GM10266 (cell line): ENCODE results near the gene TMEM132A.
A peak's percentile ranks its signal among the peaks of the same experiment; 100 is the strongest.

Source experiments
- DNase-seq: peaks from one replicate; pipeline ENCODE4 v3.0.0; 2012; ENCODE audit errors: extremely low spot score
- CTCF ChIP-seq: IDR thresholded peaks from 2 replicates; pipeline ENCODE4 v1.5.1; 2012; ENCODE audit warnings: mild to moderate bottlenecking, low read depth; ENCODE audit not compliant: control insufficient read depth, insufficient read depth; ENCODE audit errors: missing control alignments

TMEM132A gene

DNA sequence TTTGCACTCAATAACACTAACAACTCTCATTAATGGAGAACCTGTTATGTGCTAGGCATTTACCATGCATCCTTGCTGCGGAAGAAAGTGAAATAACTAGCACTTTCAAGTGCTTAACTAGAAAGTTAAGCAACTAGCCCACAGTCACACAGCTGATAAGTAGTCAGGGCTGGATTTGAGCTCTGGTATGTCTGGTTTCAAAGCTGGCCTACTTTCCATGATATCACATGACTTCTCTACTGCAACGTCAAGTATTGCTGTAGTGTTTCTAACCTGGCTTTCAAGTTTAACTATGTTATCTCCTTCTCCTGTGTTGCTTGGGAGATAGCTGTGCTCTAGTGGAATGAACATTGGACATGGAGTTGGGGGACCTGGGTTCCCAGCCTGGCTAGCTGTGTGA is 15.6 kb downstream of the TMEM132A start:
- no peak for TF ChIP-seq CTCF
- no peak for DNase-seq

- no peak for DNase-seq
- no peak for TF ChIP-seq CTCF
Measured at GRCh38 chr11:60941371-60942119, 17.3 kb downstream of the TMEM132A start.

GRCh38 chr11:60942219-60942618 is 18.0 kb downstream of the TMEM132A start:
- no peak for TF ChIP-seq CTCF
- no peak for DNase-seq

DNA sequence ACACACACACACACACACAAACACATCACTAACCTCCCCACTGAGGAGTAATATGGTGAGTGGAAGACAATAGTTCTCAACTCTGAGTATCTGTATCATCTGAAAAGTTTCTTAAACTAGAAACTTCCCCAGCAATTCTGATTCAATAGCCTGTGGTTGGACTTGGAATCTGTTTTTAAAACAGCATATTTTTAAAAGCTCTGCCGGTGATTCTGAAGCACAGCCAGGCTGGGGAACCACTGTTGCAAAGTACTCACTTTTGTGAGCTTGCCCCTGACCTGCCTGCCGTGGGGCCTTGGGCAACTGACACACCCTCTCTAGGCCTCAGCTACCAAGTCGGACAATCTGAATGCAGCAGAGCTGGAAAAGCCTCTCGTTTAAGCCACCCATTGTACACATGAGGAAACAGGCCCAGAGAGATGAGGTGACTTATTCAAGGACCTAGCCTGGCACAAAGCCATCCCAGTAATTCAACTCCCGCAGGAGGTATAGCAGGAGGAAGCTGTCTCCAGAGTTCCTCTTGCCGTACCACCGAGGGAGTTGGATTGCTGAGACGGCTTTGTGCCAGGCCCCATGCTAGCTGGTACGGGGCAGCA is 18.8 kb downstream of the TMEM132A start:
- TF ChIP-seq CTCF: no peak
- DNase-seq: no peak

DNA sequence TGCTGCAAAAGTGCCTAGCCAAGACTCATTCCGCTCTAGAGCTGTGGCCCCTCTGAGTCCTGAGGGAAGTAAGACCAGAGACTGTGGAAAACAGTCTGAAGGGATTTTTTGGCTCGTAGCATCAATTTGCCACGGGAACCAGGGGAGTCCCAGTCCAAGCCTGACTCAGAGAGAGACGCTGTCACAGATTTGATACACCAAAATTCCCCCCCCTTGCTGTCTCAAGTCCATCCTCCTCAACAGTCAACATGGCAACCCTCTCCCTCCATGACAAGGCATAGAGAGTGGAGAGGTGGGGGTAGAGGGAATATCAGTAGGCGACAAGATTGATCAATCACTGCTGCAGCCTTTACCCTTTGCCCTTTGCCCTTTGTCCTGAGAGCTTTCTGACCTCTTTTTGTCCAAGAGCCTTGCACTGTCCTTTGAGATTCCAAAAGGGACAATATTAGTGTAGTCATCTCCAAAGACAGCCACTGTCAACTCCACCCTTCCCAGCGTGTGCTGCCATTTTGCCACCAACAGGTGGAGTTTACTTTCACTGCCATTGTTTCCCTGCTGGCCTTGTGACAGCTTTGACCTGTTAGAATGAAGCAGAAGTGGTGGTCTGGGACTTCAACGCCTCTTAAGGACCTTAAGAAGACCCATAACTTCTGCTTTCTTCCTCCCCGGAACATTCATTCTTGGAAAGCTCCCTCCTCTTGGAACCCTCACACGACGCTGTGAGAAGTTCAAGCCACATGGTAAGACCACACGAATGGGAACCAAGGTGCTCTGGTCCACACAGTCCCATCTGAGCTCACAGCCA is 20.4 kb downstream of the TMEM132A start:
- TF ChIP-seq CTCF: peak; percentile 21

DNA sequence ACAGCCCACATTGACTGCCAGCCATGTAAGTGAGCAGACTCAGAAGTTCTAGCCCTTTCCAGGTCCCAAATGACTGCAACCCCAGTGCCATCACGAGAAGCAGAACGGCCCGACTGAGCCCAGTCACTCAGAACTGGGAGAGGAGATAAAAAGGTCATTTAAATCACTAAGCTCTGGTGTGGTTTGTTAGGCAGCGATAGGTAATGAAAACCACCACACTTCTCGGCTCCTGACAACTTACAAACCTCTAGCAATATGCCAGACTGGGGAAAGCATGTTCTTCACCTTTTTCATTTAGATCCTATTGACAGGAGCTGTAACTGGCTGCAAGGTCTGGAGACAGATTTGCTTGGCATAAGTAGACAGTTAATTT is 21.0 kb downstream of the TMEM132A start:
- TF ChIP-seq CTCF: no peak
- DNase-seq: no peak

More for the DNA sequence above, 20.4 kb downstream of the TMEM132A start:
- DNase-seq: no peak

DNA sequence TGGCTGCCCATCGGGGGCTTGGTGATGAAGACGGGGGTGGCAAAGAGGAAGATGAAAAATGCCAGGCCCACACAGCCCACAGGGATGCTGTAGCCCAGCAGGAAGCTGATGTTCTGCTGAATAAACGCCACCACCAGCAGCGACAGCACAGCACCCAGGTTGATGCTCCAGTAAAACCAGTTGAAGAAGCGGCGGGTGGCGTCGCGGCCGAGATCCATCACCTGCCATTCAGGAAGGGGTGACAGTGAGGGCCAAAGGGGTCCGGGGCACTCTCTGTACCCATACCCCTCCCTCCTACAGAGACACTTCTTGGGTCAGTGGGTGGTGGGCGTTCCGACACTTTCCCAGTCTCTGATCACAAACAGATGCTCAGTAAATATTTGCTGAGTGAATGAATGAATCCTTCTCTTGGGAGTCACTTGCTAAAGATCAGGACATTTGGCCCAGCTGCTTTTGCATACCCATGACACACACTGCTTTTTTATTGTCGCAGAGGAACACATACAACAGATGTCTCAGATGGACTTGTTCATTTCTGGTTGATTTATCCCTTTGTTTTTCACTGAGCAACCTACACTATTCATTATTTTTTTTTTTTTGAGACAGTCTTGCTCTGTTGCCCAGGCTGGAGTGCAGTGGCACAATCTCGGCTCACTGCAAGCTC is 22.5 kb downstream of the TMEM132A start:
- no peak for DNase-seq
- no peak for TF ChIP-seq CTCF
